Gastrocnemius medialis (tissue), 4 donors: ENCODE results near the gene CBLN2. TPM values are rescaled to one million over a fixed set of nuclear protein-coding genes. Genes with fewer than 3 reads are reported as not detected.

ENCODE experiments used
- ATAC-seq, 2 donors: fragments of 150-250 bp; one replicate each; pipeline ENCODE4 v1.9.1; 2016
- DNase-seq, 2 donors: peaks; one replicate each; pipeline ENCODE4 v3.0.0-alpha.2; 2019
- H3K27ac ChIP-seq, 4 donors: fragments of 200-600 bp; sonication (generic); 1 replicate in 1 of 4; 2 replicates in 3 of 4; pipeline ENCODE4 v1.5.1; 2016 to 2018; ENCODE audit warnings: mild to moderate bottlenecking in 2 of 4, moderate library complexity in 1 of 4
- H3K27me3 ChIP-seq, 3 donors: fragments of 200-600 bp; sonication (generic) in 2 of 3; 1 replicate in 1 of 3; 2 replicates in 2 of 3; pipeline versions ENCODE4 v1.5.1 to v1.6.0; 2016 to 2019; ENCODE audit warnings: mild to moderate bottlenecking in 1 of 3, moderate library complexity in 1 of 3
- H3K36me3 ChIP-seq, 2 donors: fragments of 200-600 bp; sonication (generic) in 1 of 2; one replicate each; pipeline ENCODE4 v1.5.1; 2017 to 2018
- H3K4me1 ChIP-seq, 2 donors: fragments of 200-600 bp; sonication (generic) in 1 of 2; one replicate each; pipeline ENCODE4 v1.5.1; 2016 to 2017; ENCODE audit warnings: mild to moderate bottlenecking in 2 of 2
- H3K4me3 ChIP-seq, 4 donors: fragments of 200-600 bp; sonication (generic) in 3 of 4; 1 replicate in 1 of 4; 2 replicates in 3 of 4; pipeline ENCODE4 v1.5.1; 2016 to 2019; ENCODE audit warnings: mild to moderate bottlenecking in 2 of 4
- H3K9me3 ChIP-seq, 3 donors: fragments of 200-600 bp; sonication (generic) in 2 of 3; 1 replicate in 1 of 3; 2 replicates in 2 of 3; pipeline ENCODE4 v1.5.1; 2016 to 2019
- CTCF ChIP-seq, 5 experiments: fragments of 450-650 bp in 3 of 5; fragments of 200-600 bp in 2 of 5; sonication (generic) in 2 of 5; IDR thresholded peaks in 4 of 5; conservative IDR thresholded peaks in 1 of 5; 1 replicate in 4 of 5; 2 replicates in 1 of 5; pipeline ENCODE4 v1.5.1; 2016 to 2019; ENCODE audit warnings: antibody characterized with exemption in 5 of 5, mild to moderate bottlenecking in 3 of 5, moderate library complexity in 3 of 5
- POLR2A ChIP-seq, 2 donors: fragments of 450-650 bp; IDR thresholded peaks; one replicate each; pipeline ENCODE4 v1.6.1; 2017; ENCODE audit warnings: antibody characterized with exemption in 2 of 2, mild to moderate bottlenecking in 2 of 2, moderate library complexity in 2 of 2
- in situ Hi-C, 4 donors: fragments of 200-750 bp; cut with MboI; loops; one replicate each; pipeline versions ENCODE4 v1.15.0 to v1.8.0; 2017; ENCODE audit warnings: low sequenced_read_pairs in 4 of 4
- intact Hi-C: fragments of 100-400 bp; cut with DNase I; formaldehyde crosslinking; loops from one replicate; pipeline ENCODE4 v1.15.1; 2023; ENCODE audit warnings: low total_unique reads
- total RNA-seq, 4 donors: library from RNA; depleted of rRNA; stranded (reverse); fragments of >200 nt; gene quantifications; one replicate each; pipeline versions ENCODE4 v1.1.0 to v1.2.3, GENCODE V29; 2016

The CBLN2 gene
- total RNA-seq, 4 donors from 2014 or later: not detected

- in situ Hi-C loops: no loop called here
- H3K4me3 ChIP-seq: no peak overlapping the region
- no peaks in the 10 kb centered on the region for H3K4me1 ChIP-seq
- TF ChIP-seq POLR2A (IDR thresholded peaks at IDR 0.05): no peak
- H3K27ac ChIP-seq: no peak overlapping the region
- ATAC-seq (no peak), DNase-seq (no peak)
- no peaks in the 10 kb centered on the region for H3K27me3 ChIP-seq
- H3K9me3 ChIP-seq: no peaks in the 10 kb centered on the region
- no peaks in the 10 kb centered on the region for H3K36me3 ChIP-seq
- intact Hi-C loops: no loop called here
Measured at GRCh38 chr18:72566290-72566689, 22.1 kb upstream of the CBLN2 start.

GRCh38 chr18:72555968-72556367 lies 11.8 kb upstream of the CBLN2 start:
- no peak for TF ChIP-seq CTCF (IDR thresholded peaks at IDR 0.05 in 4 of 5, conservative IDR thresholded peaks at IDR 0.05 in 1 of 5)
- TF ChIP-seq POLR2A (IDR thresholded peaks at IDR 0.05): no peak
- no peaks in the 10 kb centered on the region for H3K4me1 ChIP-seq
- H3K4me3 ChIP-seq: no peak overlapping the region
- no peak overlapping the region for H3K27ac ChIP-seq
- intact Hi-C loops (no loop called here), in situ Hi-C loops (no loop called here)
- DNase-seq (no peak), ATAC-seq (no peak)
- H3K36me3 ChIP-seq: no peaks in the 10 kb centered on the region
- no peaks in the 10 kb centered on the region for H3K9me3 ChIP-seq
- H3K27me3 ChIP-seq: no peaks in the 10 kb centered on the region

- Histone ChIP-seq H3K27ac (no peak overlapping the region), H3K36me3 (no peaks in the 10 kb centered on the region), H3K4me3 (no peak overlapping the region), H3K27me3 (no peaks in the 10 kb centered on the region), H3K9me3 (no peaks in the 10 kb centered on the region), H3K4me1 (no peaks in the 10 kb centered on the region)
- no peak for DNase-seq
- in situ Hi-C loops: no loop called here
- no peak for ATAC-seq
- TF ChIP-seq POLR2A (IDR thresholded peaks at IDR 0.05) (no peak), CTCF (IDR thresholded peaks at IDR 0.05 in 4 of 5, conservative IDR thresholded peaks at IDR 0.05 in 1 of 5) (no peak)
- intact Hi-C loops: no loop called here
Measured at GRCh38 chr18:72555101-72555500, 11.0 kb upstream of the CBLN2 start.

- H3K27me3 ChIP-seq: peaks cover 12 to 19% (median 18%) of the 10 kb centered on the region in 3 donors
- no peaks in the 10 kb centered on the region for H3K4me1 ChIP-seq
- no peak overlapping the region for H3K27ac ChIP-seq
- in situ Hi-C loops: no loop called here
- H3K4me3 ChIP-seq: no peak overlapping the region
- intact Hi-C loops: no loop called here
- no peaks in the 10 kb centered on the region for H3K9me3 ChIP-seq
- TF ChIP-seq POLR2A (IDR thresholded peaks at IDR 0.05) (no peak), CTCF (IDR thresholded peaks at IDR 0.05 in 4 of 5, conservative IDR thresholded peaks at IDR 0.05 in 1 of 5) (no peak)
- no peak for ATAC-seq
- DNase-seq: no peak
- no peaks in the 10 kb centered on the region for H3K36me3 ChIP-seq
Measured at GRCh38 chr18:72543357-72544055, 636 bp downstream of the CBLN2 start.

GRCh38 chr18:72542984-72543356 lies 1.2 kb downstream of the CBLN2 start:
- TF ChIP-seq POLR2A (IDR thresholded peaks at IDR 0.05): no peak
- TF ChIP-seq CTCF (IDR thresholded peaks at IDR 0.05 in 4 of 5, conservative IDR thresholded peaks at IDR 0.05 in 1 of 5): no peak
- H3K36me3 ChIP-seq: no peaks in the 10 kb centered on the region
- intact Hi-C loops (no loop called here), in situ Hi-C loops (no loop called here)
- no peak overlapping the region for H3K27ac ChIP-seq
- peaks cover 12 to 19% (median 18%) of the 10 kb centered on the region in 3 donors for H3K27me3 ChIP-seq
- H3K9me3 ChIP-seq: no peaks in the 10 kb centered on the region
- no peak for DNase-seq
- no peak for ATAC-seq
- H3K4me1 ChIP-seq: no peaks in the 10 kb centered on the region
- H3K4me3 ChIP-seq: no peak overlapping the region
